ENCODE measurements around the gene MOGAT1. TPM values are rescaled to one million over a fixed set of nuclear protein-coding genes. Genes with fewer than 3 reads are reported as not detected.

The MOGAT1 gene
- total and polyA plus RNA-seq, 2 of the 8 experiments (the other 6 are each of a cell fraction or from before 2014, with no cell fraction given), result 0.11 to 0.67 TPM

GRCh38 chr2:222733846-222734702, 62.6 kb downstream of the MOGAT1 start:
- no peaks in the 10 kb centered on the region for H3K9me3 ChIP-seq (ENCODE audit: insufficient read depth in 2 of 2, low read depth in 1 of 2, low read length in 1 of 2)
- H3K14ac ChIP-seq (ENCODE audit: insufficient read length), result no peak overlapping the region
- H2BK5ac ChIP-seq (ENCODE audit: low read depth, low read length), result no peak overlapping the region
- no peak overlapping the region for H4K91ac ChIP-seq (replicated peaks; ENCODE audit: insufficient read length, low read length)
- peaks cover 0 to 4% (median 0%) of the 10 kb centered on the region in 4 experiments; a peak in 2 of 7 replicates for H3K4me1 ChIP-seq (replicated peaks in 1 of 4; ENCODE audit: control insufficient read depth in 3 of 4, insufficient read depth in 4 of 4, low read length in 3 of 4)
- no peak overlapping the region for H2AK5ac ChIP-seq (ENCODE audit: low read depth, low read length)
- H2AFZ ChIP-seq (ENCODE audit: low read length), result no peak overlapping the region
- ChIA-PET POLR2A (ENCODE audit: partially characterized antibody) (no interaction called here), CTCF (ENCODE audit: partially characterized antibody) (interaction anchor here (0.9 to 1.7 kb wide), 3 partner anchors 10 to 64 kb away, joined by 3 to 6 read pairs (median 3); no protein-coding TSS in a partner anchor)
- H3K9ac ChIP-seq (replicated peaks in 1 of 4; ENCODE audit: extremely low read depth in 1 of 4, low read depth in 3 of 4, low read length in 3 of 4), result no peak overlapping the region
- no peaks in the 10 kb centered on the region for H3K79me1 ChIP-seq (ENCODE audit: low read depth, low read length)
- no peaks in the 10 kb centered on the region for H3K79me2 ChIP-seq (ENCODE audit: control insufficient read depth in 1 of 2, insufficient read depth in 2 of 2, low read length in 2 of 2)
- no peaks in the 10 kb centered on the region for H3K23me2 ChIP-seq (ENCODE audit: low read depth, low read length)
- 89% methylated on average over 10 of the region's 10 CpGs; no CpG with 5 or more reads in 1 of the 2 experiments for WGBS, 2 experiments (ENCODE audit: extremely low coverage in 1 of 2, insufficient coverage in 1 of 2, insufficient read length in 1 of 2, insufficient replicate concordance in 2 of 2, low coverage in 1 of 2, low lambda C conversion rate in 2 of 2, missing lambda C conversion rate in 1 of 2)
- H2BK12ac ChIP-seq (ENCODE audit: low read depth, low read length), result no peak overlapping the region
- no peak overlapping the region for H3K23ac ChIP-seq (ENCODE audit: insufficient read length)
- no peaks in the 10 kb centered on the region for H3K27me3 ChIP-seq (replicated peaks in 1 of 4; ENCODE audit: control insufficient read depth in 3 of 4, extremely low read depth in 1 of 4, insufficient read depth in 3 of 4, low read length in 3 of 4)
- H4K8ac ChIP-seq (ENCODE audit: extremely low read depth, insufficient read depth, low read length), result no peak overlapping the region
- no peak overlapping the region for H3K4me3 ChIP-seq (ENCODE audit: extremely low read depth in 1 of 4, insufficient read depth in 2 of 4, low read depth in 3 of 4, low read length in 4 of 4)
- H4K5ac ChIP-seq (ENCODE audit: insufficient read length, low read depth, low read length), result no peak overlapping the region
- H2BK20ac ChIP-seq (ENCODE audit: low read length), result no peak overlapping the region
- H4K20me1 ChIP-seq (replicated peaks in 1 of 2; ENCODE audit: control insufficient read depth in 1 of 2, insufficient read depth in 2 of 2, low read length in 2 of 2), result no peaks in the 10 kb centered on the region
- no peak overlapping the region for H2BK15ac ChIP-seq (ENCODE audit: low read length)
- H2BK120ac ChIP-seq (replicated peaks; ENCODE audit: low read depth, low read length), result no peak overlapping the region
- H3K4ac ChIP-seq (replicated peaks; ENCODE audit: insufficient read length, low read depth, low read length), result no peak overlapping the region
- TF ChIP-seq HDAC6 (IDR thresholded peaks at IDR 0.05; ENCODE audit: low read depth, low read length), result no peak
- TF ChIP-seq SUZ12 (IDR thresholded peaks at IDR 0.05; ENCODE audit: low read length), result no peak
- no peak for TF ChIP-seq EGR1 (IDR thresholded peaks at IDR 0.05; ENCODE audit: borderline replicate concordance, low read depth, low read length)
- TF ChIP-seq JUND (IDR thresholded peaks at IDR 0.05; ENCODE audit: low read length), result no peak
- no peak for TF ChIP-seq TAF1 (IDR thresholded peaks at IDR 0.05; ENCODE audit: low read depth, low read length)
- H3K4me2 ChIP-seq (ENCODE audit: insufficient read depth in 1 of 2, low read depth in 2 of 2, low read length in 2 of 2), result no peak overlapping the region
- DNase-seq (ENCODE audit: low read depth in 1 of 2, low spot score in 2 of 2) (no peak), FAIRE-seq (no peak)
- no peak overlapping the region for H3K27ac ChIP-seq (ENCODE audit: low read depth, low read length)
- no peaks in the 10 kb centered on the region for H3K36me3 ChIP-seq (ENCODE audit: control insufficient read depth in 2 of 4, insufficient read depth in 4 of 4, low read length in 3 of 4)
- H3K56ac ChIP-seq (replicated peaks; ENCODE audit: insufficient read length, low read depth, low read length), result no peak overlapping the region
- no peak overlapping the region for H3K18ac ChIP-seq (ENCODE audit: extremely low read depth, low read length)
